Caco-2 (cell line): ENCODE results near the gene MARCHF9. TPM values are rescaled to one million over a fixed set of nuclear protein-coding genes. Genes with fewer than 3 reads are reported as not detected.

ENCODE experiments used
- BruUV-seq: library from RNA; stranded (reverse); fragments of 400-500 nt; replicated peaks from 2 replicates; lab custom pipeline; 2021; lab: Mats Ljungman, UMichigan
- CTCF ChIA-PET: fragments of 300-600 bp; sonication (Branson Sonifier 250); formaldehyde crosslinking; loops from one replicate; lab custom pipeline; 2022; ENCODE audit warnings: antibody characterized with exemption; lab: Charles Lee
- POLR2A ChIA-PET: fragments of 300-600 bp; sonication (Branson Sonifier 250); formaldehyde crosslinking; loops from one replicate; lab custom pipeline; 2022; ENCODE audit warnings: antibody characterized with exemption; lab: Charles Lee
- DNase-seq, 2 experiments: peaks; one replicate each; pipeline versions ENCODE4 v3.0.0 to v3.0.0-alpha.2; 2020 to 2022
- H3K27me3 ChIP-seq: replicated peaks from 2 replicates; pipeline ENCODE4 v1.6.0; 2011; ENCODE audit warnings: low read length; ENCODE audit not compliant: control insufficient read depth, insufficient read depth
- H3K36me3 ChIP-seq: 2 replicates; pipeline ENCODE4 v1.5.1; 2011; ENCODE audit warnings: low read length; ENCODE audit not compliant: control insufficient read depth, insufficient read depth
- H3K4me1 ChIP-seq: fragments of 250-450 bp; sonication (Bioruptor Pico); 2 replicates; pipeline ENCODE4 v1.5.1; 2020; ENCODE audit warnings: mild to moderate bottlenecking
- H3K4me3 ChIP-seq: 2 replicates; pipeline ENCODE4 v1.5.1; 2011; ENCODE audit warnings: low read depth, mild to moderate bottlenecking, control low read depth, low read length
- H3K9me3 ChIP-seq: fragments of 250-450 bp; sonication (Bioruptor Pico); 2 replicates; pipeline ENCODE4 v1.5.1; 2020; ENCODE audit warnings: mild to moderate bottlenecking, moderate library complexity
- H3K27ac Mint-ChIP-seq: one replicate; pipeline ENCODE4 v1.8.0; 2022; ENCODE audit warnings: mixed read lengths; ENCODE audit not compliant: unreplicated experiment
- H3K27me3 Mint-ChIP-seq: one replicate; pipeline ENCODE4 v1.8.0; 2022; ENCODE audit warnings: mixed read lengths; ENCODE audit not compliant: insufficient read depth, unreplicated experiment
- H3K36me3 Mint-ChIP-seq: one replicate; pipeline ENCODE4 v1.8.0; 2022; ENCODE audit warnings: mild to moderate bottlenecking, mixed read lengths; ENCODE audit not compliant: insufficient read depth, unreplicated experiment
- H3K4me1 Mint-ChIP-seq: one replicate; pipeline ENCODE4 v1.8.0; 2022; ENCODE audit warnings: low read depth, mixed read lengths; ENCODE audit not compliant: unreplicated experiment
- H3K4me3 Mint-ChIP-seq: one replicate; pipeline ENCODE4 v1.8.0; 2022; ENCODE audit warnings: mild to moderate bottlenecking, moderate library complexity, mixed read lengths; ENCODE audit not compliant: unreplicated experiment
- H3K9me3 Mint-ChIP-seq: one replicate; pipeline ENCODE4 v1.8.0; 2022; ENCODE audit warnings: mixed read lengths; ENCODE audit not compliant: unreplicated experiment
- intact Hi-C: fragments of 100-400 bp; cut with micrococcal nuclease; formaldehyde crosslinking; loops from one replicate; pipeline ENCODE4 v1.10.0; 2022; ENCODE audit not compliant: unreplicated experiment
- total RNA-seq: library from RNA; stranded (reverse); gene quantifications from 2 replicates; pipeline ENCODE4 v1.2.3, GENCODE V29; 2022
- TF ChIP-seq, protein P1 (sequence below), 2 experiments: fragments of 200-600 bp in 1 of 2; IDR thresholded peaks; 1 replicate in 1 of 2; 2 replicates in 1 of 2; pipeline versions ENCODE4 v1.5.1 to v1.8.0; 2011 to 2022; ENCODE audit warnings: antibody characterized with exemption in 1 of 2, control low read depth in 1 of 2, inconsistent platforms in 1 of 2, low read depth in 1 of 2, low read length in 1 of 2, mild to moderate bottlenecking in 1 of 2, moderate library complexity in 1 of 2; ENCODE audit not compliant: insufficient read depth in 1 of 2, severe bottlenecking in 1 of 2, unreplicated experiment in 1 of 2

MARCHF9 gene
- total RNA-seq, 1 experiment from 2014 or later, result 11.0 TPM

DNA sequence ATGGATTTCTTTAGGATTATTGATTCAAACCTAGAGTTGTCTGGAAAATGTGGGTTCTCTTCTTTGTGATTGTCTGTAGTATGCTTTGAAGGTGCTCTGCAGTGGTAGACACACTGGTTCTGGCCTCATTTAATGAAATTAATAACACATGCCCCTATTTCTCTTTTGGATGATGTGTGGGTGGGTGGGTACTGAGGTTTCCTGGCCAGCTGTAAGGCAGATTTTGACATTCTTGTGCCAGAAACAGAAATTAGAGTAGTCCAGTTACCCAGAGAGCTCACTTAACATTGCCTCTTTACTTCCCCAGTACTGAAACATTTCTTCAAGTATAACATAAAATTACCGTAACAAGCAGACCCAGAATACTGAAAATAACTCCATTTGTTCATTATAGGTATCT, 42.1 kb downstream of the MARCHF9 start:
- Histone ChIP-seq H3K9me3 (no peaks in the 10 kb centered on the region), H3K36me3 (no peaks in the 10 kb centered on the region; the same call in 1 of the 2 replicates), H3K27me3 (no peaks in the 10 kb centered on the region), H3K4me3 (no peak overlapping the region), H3K4me1 (no peaks in the 10 kb centered on the region)
- no TSS peak for BruUV-seq
- no peak overlapping the region for H3K27ac Mint-ChIP-seq
- no peaks in the 10 kb centered on the region for H3K4me1 Mint-ChIP-seq
- TF ChIP-seq, protein P1, sequence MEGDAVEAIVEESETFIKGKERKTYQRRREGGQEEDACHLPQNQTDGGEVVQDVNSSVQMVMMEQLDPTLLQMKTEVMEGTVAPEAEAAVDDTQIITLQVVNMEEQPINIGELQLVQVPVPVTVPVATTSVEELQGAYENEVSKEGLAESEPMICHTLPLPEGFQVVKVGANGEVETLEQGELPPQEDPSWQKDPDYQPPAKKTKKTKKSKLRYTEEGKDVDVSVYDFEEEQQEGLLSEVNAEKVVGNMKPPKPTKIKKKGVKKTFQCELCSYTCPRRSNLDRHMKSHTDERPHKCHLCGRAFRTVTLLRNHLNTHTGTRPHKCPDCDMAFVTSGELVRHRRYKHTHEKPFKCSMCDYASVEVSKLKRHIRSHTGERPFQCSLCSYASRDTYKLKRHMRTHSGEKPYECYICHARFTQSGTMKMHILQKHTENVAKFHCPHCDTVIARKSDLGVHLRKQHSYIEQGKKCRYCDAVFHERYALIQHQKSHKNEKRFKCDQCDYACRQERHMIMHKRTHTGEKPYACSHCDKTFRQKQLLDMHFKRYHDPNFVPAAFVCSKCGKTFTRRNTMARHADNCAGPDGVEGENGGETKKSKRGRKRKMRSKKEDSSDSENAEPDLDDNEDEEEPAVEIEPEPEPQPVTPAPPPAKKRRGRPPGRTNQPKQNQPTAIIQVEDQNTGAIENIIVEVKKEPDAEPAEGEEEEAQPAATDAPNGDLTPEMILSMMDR (IDR thresholded peaks at IDR 0.05; ENCODE audit: insufficient read depth in 1 of 2, low read depth in 1 of 2, low read length in 1 of 2, severe bottlenecking in 1 of 2, unreplicated experiment in 1 of 2), result no peak
- H3K36me3 Mint-ChIP-seq, result peaks cover 49% of the 10 kb centered on the region
- no peaks in the 10 kb centered on the region for H3K27me3 Mint-ChIP-seq
- H3K9me3 Mint-ChIP-seq, result no peaks in the 10 kb centered on the region
- ChIA-PET CTCF (no interaction called here), POLR2A (no interaction called here)
- DNase-seq, result no peak
- no peak overlapping the region for H3K4me3 Mint-ChIP-seq
- intact Hi-C loops, result no loop called here

DNA sequence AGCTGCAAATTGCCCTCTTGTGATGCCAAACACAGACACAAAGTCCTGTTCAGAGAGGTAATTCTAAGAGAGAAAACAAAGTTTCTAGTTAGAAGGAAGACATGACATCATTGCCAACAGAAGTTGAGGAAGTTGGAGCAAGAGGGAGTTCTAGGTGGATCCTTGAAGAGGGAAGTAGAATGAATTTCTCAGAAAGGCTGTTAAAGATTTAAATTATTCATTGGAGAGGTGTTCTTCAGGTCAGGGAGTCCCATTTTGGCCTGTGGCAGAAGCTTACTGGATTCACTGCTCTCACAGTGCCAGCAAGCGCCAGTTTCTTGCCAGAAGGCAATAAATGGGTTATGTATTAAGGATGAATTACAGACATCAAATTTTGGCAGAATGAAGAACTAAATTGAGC, 43.0 kb downstream of the MARCHF9 start:
- no peak for DNase-seq
- ChIA-PET CTCF (no interaction called here), POLR2A (no interaction called here)
- no peaks in the 10 kb centered on the region for H3K9me3 ChIP-seq
- BruUV-seq, result no TSS peak
- H3K27ac Mint-ChIP-seq, result no peak overlapping the region
- no peaks in the 10 kb centered on the region for H3K4me1 ChIP-seq
- H3K9me3 Mint-ChIP-seq, result no peaks in the 10 kb centered on the region
- no peaks in the 10 kb centered on the region for H3K27me3 Mint-ChIP-seq
- intact Hi-C loops, result no loop called here
- TF ChIP-seq, protein P1 (IDR thresholded peaks at IDR 0.05; ENCODE audit: insufficient read depth in 1 of 2, low read depth in 1 of 2, low read length in 1 of 2, severe bottlenecking in 1 of 2, unreplicated experiment in 1 of 2), result no peak
- peaks cover 42% of the 10 kb centered on the region for H3K36me3 Mint-ChIP-seq
- no peak overlapping the region for H3K4me3 ChIP-seq
- H3K27me3 ChIP-seq, result no peaks in the 10 kb centered on the region
- H3K36me3 ChIP-seq, result no peaks in the 10 kb centered on the region; the same call in 1 of the 2 replicates
- no peak overlapping the region for H3K4me3 Mint-ChIP-seq
- H3K4me1 Mint-ChIP-seq, result no peaks in the 10 kb centered on the region

DNA sequence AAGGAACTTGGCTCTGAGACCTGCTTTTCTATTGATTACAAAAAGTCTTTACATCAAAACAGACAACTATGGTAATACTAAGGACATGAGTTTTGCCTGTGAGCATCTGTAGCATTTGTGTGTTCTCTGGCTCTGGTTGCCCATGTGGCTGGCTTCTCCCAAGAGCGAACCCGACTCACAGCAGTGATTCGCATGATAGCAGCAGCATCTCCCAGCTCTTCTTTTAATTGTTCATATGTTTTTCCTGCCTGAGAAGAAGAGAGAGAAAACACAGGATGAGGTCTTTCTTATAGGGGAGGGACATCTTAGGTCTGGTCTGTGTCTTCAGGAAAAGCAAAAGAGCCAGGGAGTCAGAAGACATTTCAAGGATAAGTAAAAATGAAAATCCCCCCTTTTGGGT, 46.1 kb downstream of the MARCHF9 start:
- Mint-ChIP-seq H3K27me3 (no peaks in the 10 kb centered on the region), H3K36me3 (peaks cover 29% of the 10 kb centered on the region), H3K4me1 (no peaks in the 10 kb centered on the region), H3K9me3 (no peaks in the 10 kb centered on the region), H3K27ac (no peak overlapping the region), H3K4me3 (no peak overlapping the region)
- H3K9me3 ChIP-seq, result no peaks in the 10 kb centered on the region
- no peaks in the 10 kb centered on the region; the same call in 1 of the 2 replicates for H3K36me3 ChIP-seq
- intact Hi-C loops, result no loop called here
- H3K4me1 ChIP-seq, result no peaks in the 10 kb centered on the region
- TF ChIP-seq, protein P1 (IDR thresholded peaks at IDR 0.05; ENCODE audit: insufficient read depth in 1 of 2, low read depth in 1 of 2, low read length in 1 of 2, severe bottlenecking in 1 of 2, unreplicated experiment in 1 of 2), result no peak
- H3K27me3 ChIP-seq, result no peaks in the 10 kb centered on the region
- POLR2A ChIA-PET, result no interaction called here
- CTCF ChIA-PET, result interaction anchor here (2.6 kb wide), 1 partner anchor 96 kb away, joined by 16 read pairs; no protein-coding TSS in a partner anchor
- no peak overlapping the region for H3K4me3 ChIP-seq
- BruUV-seq, result no TSS peak
- DNase-seq, result no peak
